GM12878 (cell line): ENCODE data around the gene AQP7.
"Not testable (repeated sequence)": the region's sequence is repeated elsewhere in the genome, so short reads cannot be mapped to it uniquely, and the experiment has no call there.

Experiments used
- CTCF ChIP-seq, 3 experiments: IDR thresholded peaks in 2 of 3; conservative IDR thresholded peaks in 1 of 3; 2 replicates each; pipeline ENCODE4 v1.5.1; 2011; ENCODE audit warnings: low read depth in 3 of 3, low read length in 3 of 3, mild to moderate bottlenecking in 3 of 3, control low read depth in 2 of 3, moderate library complexity in 2 of 3, inconsistent platforms in 1 of 3, mixed read lengths in 1 of 3; ENCODE audit not compliant: control insufficient read depth in 2 of 3, insufficient read depth in 1 of 3; ENCODE audit errors: extremely low read depth in 1 of 3
- E2F8 ChIP-seq: fragments of 450-650 bp; IDR thresholded peaks from 2 replicates; pipeline ENCODE4 v1.6.1; 2018; ENCODE audit warnings: mild to moderate bottlenecking, low read depth, moderate library complexity; ENCODE audit not compliant: partially characterized antibody
- EZH2 ChIP-seq: IDR thresholded peaks from 2 replicates; pipeline ENCODE4 v1.6.1; 2012; ENCODE audit warnings: low read depth, mild to moderate bottlenecking, control low read depth, inconsistent platforms, low read length, borderline replicate concordance; ENCODE audit not compliant: control insufficient read depth
- POLR2AphosphoS5 ChIP-seq: IDR thresholded peaks from 2 replicates; pipeline ENCODE4 v1.6.1; 2011; ENCODE audit warnings: mild to moderate bottlenecking, low read length, inconsistent platforms
- SUZ12 ChIP-seq: fragments of 200-600 bp; sonication (generic); IDR thresholded peaks from one replicate; pipeline ENCODE4 v1.6.1; 2018; ENCODE audit warnings: antibody characterized with exemption, mild to moderate bottlenecking; ENCODE audit not compliant: unreplicated experiment

DNA sequence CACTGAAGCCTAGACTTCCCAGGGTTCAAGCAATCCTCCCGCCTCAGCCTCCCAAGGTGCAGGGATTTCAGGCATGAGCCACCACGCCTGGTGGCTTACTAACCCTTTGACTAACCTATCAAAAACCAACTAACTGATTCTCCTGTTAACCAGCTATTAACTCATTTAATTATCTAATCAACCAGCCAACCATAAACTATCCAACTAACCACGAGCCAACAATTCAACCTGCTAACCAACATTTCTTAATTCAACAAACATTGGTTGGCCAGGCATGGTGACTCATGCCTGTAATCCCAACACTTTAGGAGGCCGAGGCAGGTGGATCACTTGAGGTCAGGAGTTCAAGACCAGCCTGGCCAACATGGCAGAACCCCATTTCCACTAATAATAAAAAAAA, 3.3 kb downstream of the AQP7 start:
- TF ChIP-seq E2F8; SUZ12; CTCF (IDR thresholded peaks at IDR 0.05 in 2 of 3, conservative IDR thresholded peaks at IDR 0.05 in 1 of 3; ENCODE audit: control insufficient read depth in 2 of 3, extremely low read depth in 1 of 3, insufficient read depth in 1 of 3, low read depth in 3 of 3, low read length in 3 of 3); POLR2AphosphoS5; EZH2: not testable (repeated sequence)
